ENCODE results near the gene SYNGR1.
"Not testable (repeated sequence)": the region's sequence is repeated elsewhere in the genome, so short reads cannot be mapped to it uniquely, and the experiment has no call there.

The SYNGR1 gene

DNA sequence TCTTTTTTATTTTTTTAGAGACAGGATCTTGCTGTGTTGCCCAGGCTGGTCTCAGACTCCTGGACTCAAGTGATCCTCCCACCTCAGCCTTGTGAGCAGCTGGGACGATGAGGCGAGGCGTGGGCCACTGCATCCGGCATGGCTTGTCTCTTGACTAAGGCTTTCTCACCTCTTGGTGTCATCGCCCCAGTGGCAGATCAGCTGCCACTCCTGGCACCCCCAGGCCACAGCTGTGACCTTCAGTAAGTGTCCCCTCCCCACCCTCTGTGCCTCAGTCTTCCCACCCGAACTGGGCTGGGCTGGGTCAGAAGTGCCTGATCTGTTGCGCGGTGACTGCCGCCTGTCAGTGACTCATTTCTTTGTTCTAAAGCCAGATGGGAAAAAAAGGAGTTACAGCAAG, 3.6 kb downstream of the SYNGR1 start:
- peaks cover 25 to 28% of the 10 kb centered on the region in 2 experiments for H3K4me1 ChIP-seq (ENCODE audit: control insufficient read depth in 1 of 2, insufficient read depth in 1 of 2, low read depth in 1 of 2, low read length in 1 of 2)
- no peak overlapping the region for H3K27ac ChIP-seq

DNA sequence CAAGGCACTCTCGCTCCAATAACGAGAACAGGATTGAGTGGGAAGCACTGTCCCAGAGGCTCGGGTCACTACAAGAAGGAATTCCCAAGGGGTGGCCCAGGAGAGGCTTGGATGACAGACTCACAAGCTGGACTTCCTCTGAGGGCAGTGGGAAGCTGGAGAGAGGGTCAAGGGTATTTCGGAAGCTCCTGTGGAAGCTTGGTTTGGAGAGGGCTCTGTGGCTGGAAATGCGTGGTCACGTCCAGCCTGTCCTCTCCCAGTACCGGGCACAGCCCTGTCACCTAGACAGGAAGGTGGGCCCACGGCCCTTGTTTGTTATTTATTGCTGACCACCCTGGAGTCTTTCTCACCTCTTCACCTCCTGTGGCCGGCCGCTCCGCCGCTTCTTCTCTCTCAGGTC, 5.3 kb downstream of the SYNGR1 start:
- TF ChIP-seq, protein P1, sequence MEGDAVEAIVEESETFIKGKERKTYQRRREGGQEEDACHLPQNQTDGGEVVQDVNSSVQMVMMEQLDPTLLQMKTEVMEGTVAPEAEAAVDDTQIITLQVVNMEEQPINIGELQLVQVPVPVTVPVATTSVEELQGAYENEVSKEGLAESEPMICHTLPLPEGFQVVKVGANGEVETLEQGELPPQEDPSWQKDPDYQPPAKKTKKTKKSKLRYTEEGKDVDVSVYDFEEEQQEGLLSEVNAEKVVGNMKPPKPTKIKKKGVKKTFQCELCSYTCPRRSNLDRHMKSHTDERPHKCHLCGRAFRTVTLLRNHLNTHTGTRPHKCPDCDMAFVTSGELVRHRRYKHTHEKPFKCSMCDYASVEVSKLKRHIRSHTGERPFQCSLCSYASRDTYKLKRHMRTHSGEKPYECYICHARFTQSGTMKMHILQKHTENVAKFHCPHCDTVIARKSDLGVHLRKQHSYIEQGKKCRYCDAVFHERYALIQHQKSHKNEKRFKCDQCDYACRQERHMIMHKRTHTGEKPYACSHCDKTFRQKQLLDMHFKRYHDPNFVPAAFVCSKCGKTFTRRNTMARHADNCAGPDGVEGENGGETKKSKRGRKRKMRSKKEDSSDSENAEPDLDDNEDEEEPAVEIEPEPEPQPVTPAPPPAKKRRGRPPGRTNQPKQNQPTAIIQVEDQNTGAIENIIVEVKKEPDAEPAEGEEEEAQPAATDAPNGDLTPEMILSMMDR (IDR thresholded peaks at IDR 0.05), result no peak
- no peaks in the 10 kb centered on the region for H3K36me3 ChIP-seq
- H3K27ac ChIP-seq, result no peak overlapping the region
- no peaks in the 10 kb centered on the region for H3K9me3 ChIP-seq
- H3K4me1 ChIP-seq (ENCODE audit: control insufficient read depth in 1 of 2, insufficient read depth in 1 of 2, low read depth in 1 of 2, low read length in 1 of 2), result peaks cover 19 to 21% of the 10 kb centered on the region in 2 experiments
- peaks cover 7% of the 10 kb centered on the region for H3K27me3 ChIP-seq
- H3K4me3 ChIP-seq (ENCODE audit: low read depth in 1 of 2, low read length in 1 of 2), result no peak overlapping the region

More for the DNA sequence above, 3.6 kb downstream of the SYNGR1 start:
- no peak overlapping the region for H3K4me3 ChIP-seq (ENCODE audit: low read depth in 1 of 2, low read length in 1 of 2)
- H3K27me3 ChIP-seq, result peaks cover 7% of the 10 kb centered on the region
- TF ChIP-seq, protein P1 (IDR thresholded peaks at IDR 0.05), result no peak
- H3K9me3 ChIP-seq, result no peaks in the 10 kb centered on the region
- no peaks in the 10 kb centered on the region for H3K36me3 ChIP-seq

- not testable (repeated sequence) for H3K36me3 ChIP-seq; H3K4me3 ChIP-seq (ENCODE audit: low read depth in 1 of 2, low read length in 1 of 2); H3K9me3 ChIP-seq; H3K27ac ChIP-seq; H3K27me3 ChIP-seq
- H3K4me1 ChIP-seq (ENCODE audit: control insufficient read depth in 1 of 2, insufficient read depth in 1 of 2, low read depth in 1 of 2, low read length in 1 of 2), result peaks cover 12 to 15% of the 10 kb centered on the region in 2 experiments
Observed at GRCh38 chr22:39355805-39356204, 6.0 kb downstream of the SYNGR1 start.

- TF ChIP-seq, protein P1 (IDR thresholded peaks at IDR 0.05), result no peak
Observed at GRCh38 chr22:39356464-39356863, 6.7 kb downstream of the SYNGR1 start.

DNA sequence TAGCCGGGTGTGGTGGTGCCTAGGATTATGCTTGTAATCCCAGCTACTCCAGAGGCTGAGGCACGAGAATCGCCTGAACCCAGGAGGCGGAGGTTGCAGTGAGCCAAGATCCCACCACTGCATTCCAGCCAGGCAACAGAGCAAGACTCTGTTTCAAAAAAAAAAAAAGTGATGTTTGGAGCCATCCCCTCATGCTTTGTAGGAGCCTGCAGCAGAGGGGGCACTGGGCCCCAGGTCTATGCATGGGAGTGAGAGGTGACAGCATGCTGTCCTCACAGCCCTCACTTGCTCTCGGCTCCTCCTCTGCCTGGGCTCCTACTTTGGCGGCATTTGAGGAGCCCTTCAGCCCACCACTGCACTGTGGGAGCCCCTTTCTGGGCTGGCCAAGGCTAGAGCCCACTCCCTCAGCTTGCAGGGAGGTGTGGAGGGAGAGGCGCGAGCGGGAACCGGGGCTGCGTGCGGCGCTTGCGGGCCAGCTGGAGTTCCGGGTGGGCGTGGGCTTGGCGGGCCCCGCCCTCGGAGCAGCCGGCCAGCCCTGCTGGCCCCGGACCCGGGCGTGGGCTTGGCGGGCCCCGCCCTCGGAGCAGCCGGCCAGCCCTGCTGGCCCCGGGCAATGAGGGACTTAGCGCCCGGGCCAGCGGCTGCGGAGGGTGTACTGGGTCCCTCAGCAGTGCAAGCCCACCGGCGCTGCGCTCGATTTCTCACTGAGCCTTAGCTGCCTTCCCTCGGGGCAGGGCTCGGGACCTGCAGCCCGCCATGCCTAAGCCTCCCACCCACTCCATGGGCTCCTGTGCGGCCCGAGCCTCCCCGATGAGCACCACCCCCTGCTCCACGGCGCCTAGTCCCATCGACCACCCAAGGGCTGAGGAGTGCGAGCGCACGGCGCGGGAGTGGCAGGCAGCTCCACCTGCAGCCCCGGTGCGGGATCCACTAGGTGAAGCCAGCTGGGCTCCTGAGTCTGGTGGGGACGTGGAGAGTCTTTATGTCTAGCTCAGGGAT, 7.6 kb downstream of the SYNGR1 start:
- H3K9me3 ChIP-seq; H3K36me3 ChIP-seq; H3K27me3 ChIP-seq; H3K4me3 ChIP-seq (ENCODE audit: low read depth in 1 of 2, low read length in 1 of 2); H3K4me1 ChIP-seq (ENCODE audit: control insufficient read depth in 1 of 2, insufficient read depth in 1 of 2, low read depth in 1 of 2, low read length in 1 of 2); H3K27ac ChIP-seq: not testable (repeated sequence)

More at GRCh38 chr22:39356464-39356863, 6.7 kb downstream of the SYNGR1 start:
- Histone ChIP-seq H3K4me3 (ENCODE audit: low read depth in 1 of 2, low read length in 1 of 2) (no peak overlapping the region), H3K9me3 (no peaks in the 10 kb centered on the region), H3K27me3 (no peaks in the 10 kb centered on the region), H3K4me1 (ENCODE audit: control insufficient read depth in 1 of 2, insufficient read depth in 1 of 2, low read depth in 1 of 2, low read length in 1 of 2) (peaks cover 6 to 8% of the 10 kb centered on the region in 2 experiments), H3K27ac (no peak overlapping the region), H3K36me3 (no peaks in the 10 kb centered on the region)

DNA sequence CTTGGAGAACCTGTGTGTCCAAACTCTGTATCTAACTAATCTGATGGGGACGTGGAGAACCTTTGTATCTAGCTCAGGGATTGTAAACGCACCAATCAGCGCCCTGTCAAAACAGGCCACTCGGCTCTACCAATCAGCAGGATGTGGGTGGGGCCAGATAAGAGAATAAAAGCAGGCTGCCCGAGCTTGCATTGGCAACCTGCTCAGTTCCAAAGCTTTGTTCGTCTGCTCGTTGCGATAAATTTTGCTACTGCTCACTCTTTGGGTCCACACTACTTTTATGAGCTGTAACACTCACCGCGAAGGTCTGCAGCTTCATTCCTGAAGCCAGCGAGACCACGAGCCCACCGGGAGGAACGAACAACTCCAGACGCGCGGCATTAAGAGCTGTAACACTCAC, 8.4 kb downstream of the SYNGR1 start:
- H3K27me3 ChIP-seq; H3K27ac ChIP-seq; H3K4me3 ChIP-seq (ENCODE audit: low read depth in 1 of 2, low read length in 1 of 2); H3K36me3 ChIP-seq; H3K9me3 ChIP-seq; H3K4me1 ChIP-seq (ENCODE audit: control insufficient read depth in 1 of 2, insufficient read depth in 1 of 2, low read depth in 1 of 2, low read length in 1 of 2): not testable (repeated sequence)

DNA sequence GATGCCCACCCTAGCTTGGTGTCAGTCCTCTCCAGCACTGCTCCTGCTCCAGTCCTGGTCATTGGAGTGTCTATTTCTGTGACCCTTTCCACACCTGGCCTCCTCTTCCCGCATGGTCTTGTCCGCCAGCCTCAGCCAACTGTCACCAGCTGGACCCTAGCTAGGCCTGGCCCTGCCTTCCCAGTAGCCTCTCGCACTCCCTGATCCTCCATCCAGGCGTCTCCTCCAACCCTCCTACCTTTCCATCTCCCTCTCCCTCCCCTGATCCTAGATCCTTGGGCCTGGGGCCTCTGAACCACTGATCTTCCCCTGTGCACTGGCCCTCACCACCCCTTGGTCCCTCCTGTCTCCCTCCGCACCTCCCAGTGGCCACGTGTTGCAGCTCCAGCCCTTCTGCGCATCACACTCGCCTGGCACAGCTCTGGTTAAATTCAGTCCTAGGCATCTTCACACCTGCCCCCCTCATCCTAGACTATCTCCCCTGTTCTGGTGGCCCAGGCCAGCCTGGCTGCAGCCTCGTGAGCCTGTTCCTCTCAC, 9.9 kb downstream of the SYNGR1 start:
- H3K4me3 ChIP-seq (ENCODE audit: low read depth in 1 of 2, low read length in 1 of 2), result no peak overlapping the region
- TF ChIP-seq, protein P1 (IDR thresholded peaks at IDR 0.05), result no peak

More for the DNA sequence above, 9.9 kb downstream of the SYNGR1 start:
- no peaks in the 10 kb centered on the region for H3K36me3 ChIP-seq
- no peaks in the 10 kb centered on the region for H3K4me1 ChIP-seq (ENCODE audit: control insufficient read depth in 1 of 2, insufficient read depth in 1 of 2, low read depth in 1 of 2, low read length in 1 of 2)
- no peaks in the 10 kb centered on the region for H3K27me3 ChIP-seq
- H3K27ac ChIP-seq, result no peak overlapping the region
- H3K9me3 ChIP-seq, result no peaks in the 10 kb centered on the region
